Stimulated activated naive B cell treated with anti-CD40 and anti-IgM and Interleukin-4, amounts not matched to agents 10 μg/mL and 1 μg/mL and 100 μg/mL, for 72 hours (primary cell): Measurements from ENCODE around the gene CFAP20DC.
"Not testable (repeated sequence)": the region's sequence is repeated elsewhere in the genome, so short reads cannot be mapped to it uniquely, and the experiment has no call there.

Experiments used
- ATAC-seq, 2 donors: fragments of 150-1000 bp; cut with Tn5 transposase; replicated peaks; 2 replicates each; pipeline ENCODE4 v1.10.0; 2021; ENCODE audit warnings: moderate library complexity in 1 of 2
- DNase-seq: peaks from one replicate; pipeline ENCODE4 v3.0.0; 2021
- H3K27ac Mint-ChIP-seq: one replicate; pipeline ENCODE4 v1.8.0; 2022; ENCODE audit warnings: mild to moderate bottlenecking, mixed read lengths
- H3K27me3 Mint-ChIP-seq, 2 donors: one replicate each; pipeline ENCODE4 v1.8.0; 2022; ENCODE audit warnings: mixed read lengths in 2 of 2
- H3K36me3 Mint-ChIP-seq, 2 donors: one replicate each; pipeline ENCODE4 v1.8.0; 2022; ENCODE audit warnings: mixed read lengths in 2 of 2, mild to moderate bottlenecking in 1 of 2
- H3K4me1 Mint-ChIP-seq, 2 donors: one replicate each; pipeline ENCODE4 v1.8.0; 2022; ENCODE audit warnings: mixed read lengths in 2 of 2, mild to moderate bottlenecking in 1 of 2
- H3K4me3 Mint-ChIP-seq, 2 donors: one replicate each; pipeline ENCODE4 v1.8.0; 2022; ENCODE audit warnings: mild to moderate bottlenecking in 2 of 2, mixed read lengths in 2 of 2, moderate library complexity in 1 of 2
- H3K9me3 Mint-ChIP-seq, 2 donors: one replicate each; pipeline ENCODE4 v1.8.0; 2022; ENCODE audit warnings: mixed read lengths in 2 of 2, mild to moderate bottlenecking in 1 of 2

The CFAP20DC gene

DNA sequence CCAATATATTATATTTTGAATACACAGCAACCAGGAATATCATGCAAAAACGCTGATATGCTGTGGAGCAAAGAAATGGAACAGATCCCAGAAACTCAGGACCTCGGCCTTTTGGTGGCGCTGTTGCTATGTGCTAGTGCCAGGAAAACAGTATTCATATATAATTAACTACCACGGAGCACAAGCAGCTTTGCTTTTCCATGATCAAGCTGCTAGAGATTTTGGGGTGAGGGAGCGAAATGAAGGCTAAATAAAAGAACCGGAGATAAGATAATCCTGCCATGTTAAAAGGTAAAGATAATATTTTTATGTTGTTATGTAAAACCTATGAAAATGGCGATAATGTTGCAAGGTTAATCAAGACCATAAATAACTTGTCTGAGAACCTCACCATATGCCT lies 225.5 kb downstream of the CFAP20DC start:
- H3K36me3 Mint-ChIP-seq = no peaks in the 10 kb centered on the region
- H3K4me3 Mint-ChIP-seq = no peak overlapping the region
- peaks cover 2 to 6% of the 10 kb centered on the region in 2 donors for H3K4me1 Mint-ChIP-seq
- H3K27me3 Mint-ChIP-seq = no peaks in the 10 kb centered on the region
- peak; percentile 13 for DNase-seq
- no peak overlapping the region for H3K27ac Mint-ChIP-seq
- no peaks in the 10 kb centered on the region for H3K9me3 Mint-ChIP-seq
- ATAC-seq = peak in 1 of 2 donors; percentile 42

GRCh38 chr3:58806551-58807244 lies 243.1 kb downstream of the CFAP20DC start:
- not testable (repeated sequence) for H3K9me3 Mint-ChIP-seq, H3K36me3 Mint-ChIP-seq, DNase-seq, H3K4me1 Mint-ChIP-seq, ATAC-seq, H3K27ac Mint-ChIP-seq, H3K27me3 Mint-ChIP-seq, H3K4me3 Mint-ChIP-seq

DNA sequence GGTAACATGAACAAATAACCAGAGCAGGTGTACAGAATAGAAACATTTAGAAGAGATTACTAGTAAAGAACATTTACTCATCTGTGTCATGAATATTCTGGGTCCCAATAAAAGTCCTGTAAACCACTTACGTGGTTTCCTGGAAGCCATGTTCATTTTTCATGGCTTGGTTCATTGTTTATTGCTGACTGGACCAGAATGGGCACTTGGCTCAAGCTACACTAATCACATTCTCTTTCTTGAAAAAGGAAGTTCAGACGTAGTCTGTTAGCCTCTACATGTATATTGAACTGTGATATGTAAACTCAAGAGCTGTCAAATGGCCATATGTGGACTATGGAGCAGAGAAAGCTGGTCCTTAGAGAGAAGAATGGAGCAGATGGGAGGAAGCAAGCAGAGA lies 244.9 kb downstream of the CFAP20DC start:
- H3K36me3 Mint-ChIP-seq = no peaks in the 10 kb centered on the region
- no peak for DNase-seq
- peaks cover 4% of the 10 kb centered on the region in 2 donors for H3K9me3 Mint-ChIP-seq
- H3K4me3 Mint-ChIP-seq = no peak overlapping the region
- ATAC-seq = no peak
- no peak overlapping the region for H3K27ac Mint-ChIP-seq
- no peaks in the 10 kb centered on the region for H3K4me1 Mint-ChIP-seq
- no peaks in the 10 kb centered on the region for H3K27me3 Mint-ChIP-seq

- H3K27ac Mint-ChIP-seq = no peak overlapping the region
- H3K9me3 Mint-ChIP-seq = no peaks in the 10 kb centered on the region
- H3K4me1 Mint-ChIP-seq = no peaks in the 10 kb centered on the region
- DNase-seq (no peak), ATAC-seq (no peak)
- H3K4me3 Mint-ChIP-seq = no peak overlapping the region
- no peaks in the 10 kb centered on the region for H3K36me3 Mint-ChIP-seq
- no peaks in the 10 kb centered on the region for H3K27me3 Mint-ChIP-seq
Observed at GRCh38 chr3:58801541-58801940, 248.3 kb downstream of the CFAP20DC start.

DNA sequence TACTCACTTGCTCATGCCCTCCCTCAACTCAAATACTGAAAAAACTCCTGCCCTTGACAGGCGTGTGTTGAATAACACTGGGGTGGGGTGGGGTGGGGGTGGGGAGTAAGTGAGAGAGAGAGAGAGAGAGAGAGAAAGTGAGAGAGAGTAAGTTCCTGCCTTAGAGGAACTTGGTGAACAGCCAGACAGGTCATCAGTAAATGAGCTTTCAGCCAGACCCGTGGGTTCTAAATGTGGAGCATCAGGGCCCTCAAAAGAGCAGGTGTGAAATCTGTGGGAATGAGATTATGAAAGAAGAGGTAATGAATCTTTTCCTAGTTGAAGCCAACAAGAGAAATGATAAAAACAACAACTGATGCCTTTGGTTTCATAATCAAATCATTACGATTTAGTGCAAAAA lies 248.9 kb downstream of the CFAP20DC start:
- Mint-ChIP-seq H3K27me3 (no peaks in the 10 kb centered on the region), H3K9me3 (no peaks in the 10 kb centered on the region), H3K4me1 (no peaks in the 10 kb centered on the region), H3K36me3 (no peaks in the 10 kb centered on the region), H3K4me3 (no peak overlapping the region), H3K27ac (no peak overlapping the region)
- no peak for ATAC-seq
- no peak for DNase-seq

DNA sequence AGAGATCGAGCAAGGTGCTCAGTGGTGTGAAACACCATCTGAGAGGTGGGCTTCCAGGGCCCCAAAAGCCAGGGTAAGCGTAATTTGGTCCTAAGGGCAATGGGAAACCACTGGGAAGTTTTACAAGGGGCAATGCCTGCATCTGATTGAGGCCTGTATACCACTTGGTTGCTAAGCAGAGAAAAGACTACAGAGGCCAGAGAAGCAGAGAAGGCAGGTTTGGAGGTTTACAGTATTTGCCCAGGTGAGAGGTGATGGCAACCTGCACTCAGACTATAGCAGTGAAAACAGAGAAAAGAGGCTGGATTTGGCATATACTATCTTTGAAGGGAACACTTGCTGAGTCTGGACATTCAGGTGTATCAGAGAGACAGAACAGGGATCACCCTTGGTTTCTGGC lies 249.8 kb downstream of the CFAP20DC start:
- Mint-ChIP-seq H3K4me1 (no peaks in the 10 kb centered on the region), H3K27me3 (no peaks in the 10 kb centered on the region), H3K9me3 (no peaks in the 10 kb centered on the region), H3K36me3 (no peaks in the 10 kb centered on the region), H3K4me3 (no peak overlapping the region), H3K27ac (no peak overlapping the region)
- ATAC-seq (no peak), DNase-seq (no peak)

DNA sequence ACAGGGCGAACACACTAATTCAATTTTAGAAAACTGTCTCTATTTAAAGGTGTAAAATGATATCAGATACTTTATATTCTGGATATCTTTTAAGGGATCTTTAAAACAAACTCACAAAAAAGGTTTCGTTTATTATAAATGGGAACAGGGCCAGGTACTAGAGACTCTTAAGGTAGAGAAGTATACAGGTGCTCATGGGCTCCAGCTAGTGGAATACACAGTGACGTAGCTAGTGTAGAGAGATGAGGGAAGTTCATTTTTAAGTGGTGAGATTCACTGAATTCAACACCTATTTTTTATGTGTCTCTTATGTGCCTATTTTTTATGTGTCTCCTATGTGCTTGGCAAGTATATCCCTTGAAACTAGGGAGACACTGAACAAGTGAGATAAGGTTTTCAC lies 250.6 kb downstream of the CFAP20DC start:
- no peak overlapping the region for H3K4me3 Mint-ChIP-seq
- H3K27me3 Mint-ChIP-seq = no peaks in the 10 kb centered on the region
- DNase-seq (no peak), ATAC-seq (no peak)
- H3K4me1 Mint-ChIP-seq = no peaks in the 10 kb centered on the region
- no peaks in the 10 kb centered on the region for H3K36me3 Mint-ChIP-seq
- no peak overlapping the region for H3K27ac Mint-ChIP-seq
- H3K9me3 Mint-ChIP-seq = no peaks in the 10 kb centered on the region

DNA sequence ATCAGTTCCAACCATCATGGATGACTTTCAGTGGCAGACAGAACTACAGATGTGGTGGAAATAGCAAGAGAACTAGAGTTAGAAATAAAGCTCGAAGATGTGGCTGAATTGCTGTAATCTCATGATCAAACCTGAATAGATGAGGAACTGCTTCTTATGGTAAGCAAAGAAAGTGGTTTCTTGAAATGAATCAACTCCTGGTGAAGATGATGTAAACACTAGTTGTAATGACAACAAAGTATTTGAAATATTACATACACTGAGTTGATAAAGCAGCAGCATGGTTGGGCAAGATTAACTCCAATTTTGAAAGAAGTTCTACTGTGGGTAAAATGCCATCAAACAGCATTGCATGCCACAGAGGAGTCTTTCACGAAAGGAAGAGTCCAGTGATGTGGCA lies 251.5 kb downstream of the CFAP20DC start:
- H3K27ac Mint-ChIP-seq = no peak overlapping the region

GRCh38 chr3:58794750-58795149 lies 255.1 kb downstream of the CFAP20DC start:
- Mint-ChIP-seq H3K36me3 (no peaks in the 10 kb centered on the region), H3K4me3 (no peak overlapping the region), H3K27ac (no peak overlapping the region), H3K9me3 (peaks cover 0 to 2% of the 10 kb centered on the region in 2 donors), H3K4me1 (no peaks in the 10 kb centered on the region), H3K27me3 (no peaks in the 10 kb centered on the region)
- DNase-seq (no peak), ATAC-seq (no peak)

More for the DNA sequence above, 251.5 kb downstream of the CFAP20DC start:
- Mint-ChIP-seq H3K4me3 (no peak overlapping the region), H3K9me3 (no peaks in the 10 kb centered on the region), H3K4me1 (no peaks in the 10 kb centered on the region), H3K36me3 (no peaks in the 10 kb centered on the region), H3K27me3 (no peaks in the 10 kb centered on the region)
- no peak for DNase-seq
- peak; percentile 38 to 46 for ATAC-seq

DNA sequence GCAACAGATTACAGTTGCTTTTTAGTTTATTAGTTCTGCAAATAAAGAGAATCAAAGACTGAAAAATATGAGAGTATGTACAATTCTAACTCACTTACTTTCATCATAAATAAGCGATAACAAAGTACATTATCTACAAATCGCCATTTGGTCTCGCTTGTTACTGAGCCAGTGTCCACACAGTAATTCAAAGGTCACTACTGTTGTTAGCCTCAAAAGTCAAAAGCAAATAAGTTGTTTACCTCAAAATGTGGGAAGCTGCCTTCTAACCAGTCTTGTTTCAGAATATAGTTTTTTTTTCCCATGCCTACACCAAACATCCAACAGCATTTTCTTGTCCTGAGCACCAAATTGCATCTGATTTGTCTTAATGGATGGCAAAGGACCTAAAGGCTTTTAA lies 255.9 kb downstream of the CFAP20DC start:
- Mint-ChIP-seq H3K27me3 (no peaks in the 10 kb centered on the region), H3K27ac (no peak overlapping the region), H3K36me3 (no peaks in the 10 kb centered on the region), H3K9me3 (peaks cover 0 to 2% of the 10 kb centered on the region in 2 donors), H3K4me3 (no peak overlapping the region), H3K4me1 (no peaks in the 10 kb centered on the region)
- DNase-seq = no peak
- no peak for ATAC-seq

DNA sequence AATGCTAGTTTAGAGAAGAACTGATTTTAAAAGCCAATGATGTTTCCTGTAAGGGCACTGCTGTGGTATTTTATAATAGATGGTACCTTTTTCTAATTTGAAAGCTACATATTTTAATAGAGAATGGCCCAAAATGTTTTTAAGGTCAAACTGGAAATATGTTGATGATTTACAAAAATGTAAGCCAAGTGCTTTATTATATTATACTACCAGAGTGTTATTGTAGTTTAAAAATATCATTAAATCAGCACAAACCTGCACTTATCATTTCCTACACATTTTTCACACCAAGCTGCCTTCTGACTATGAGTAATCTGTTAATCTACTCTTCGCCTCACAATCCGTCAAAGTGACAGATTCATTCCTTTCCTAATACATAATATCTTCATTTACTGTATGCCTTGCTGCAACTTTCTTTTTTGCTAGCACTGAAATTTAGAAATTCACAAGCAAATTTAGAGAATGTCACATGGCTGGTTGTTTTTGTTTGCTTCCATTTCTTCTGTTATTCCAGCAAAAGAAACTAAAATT lies 256.8 kb downstream of the CFAP20DC start:
- Mint-ChIP-seq H3K4me3 (no peak overlapping the region), H3K36me3 (no peaks in the 10 kb centered on the region)
- DNase-seq = no peak

GRCh38 chr3:58789385-58789784 lies 260.4 kb downstream of the CFAP20DC start:
- Mint-ChIP-seq H3K27me3 (no peaks in the 10 kb centered on the region), H3K4me3 (no peak overlapping the region), H3K27ac (no peak overlapping the region), H3K9me3 (peaks cover 0 to 3% of the 10 kb centered on the region in 2 donors), H3K4me1 (peaks cover 0 to 2% of the 10 kb centered on the region in 2 donors), H3K36me3 (no peaks in the 10 kb centered on the region)
- ATAC-seq (no peak), DNase-seq (no peak)

More for the DNA sequence above, 256.8 kb downstream of the CFAP20DC start:
- no peak for ATAC-seq
- Mint-ChIP-seq H3K27me3 (no peaks in the 10 kb centered on the region), H3K27ac (no peak overlapping the region), H3K9me3 (peaks cover 0 to 2% of the 10 kb centered on the region in 2 donors), H3K4me1 (no peaks in the 10 kb centered on the region)

DNA sequence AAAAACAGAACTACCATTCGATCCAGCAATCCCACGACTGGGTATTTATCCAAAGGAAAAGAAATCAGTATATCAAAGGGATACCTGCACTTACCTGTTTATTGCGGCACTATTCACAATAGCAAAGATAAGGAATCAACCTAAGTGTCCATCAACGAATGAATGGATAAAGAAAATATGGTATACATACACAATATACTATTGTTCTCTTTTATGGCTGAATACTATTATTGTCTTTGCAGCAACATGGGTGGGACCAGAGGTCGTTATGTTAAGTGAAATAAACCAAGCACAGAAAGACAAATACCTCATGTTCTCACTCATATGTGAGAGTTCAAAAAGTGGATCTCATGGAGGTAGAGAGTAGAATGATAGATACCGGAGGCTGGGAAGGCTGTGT lies 264.9 kb downstream of the CFAP20DC start:
- peaks cover 0 to 2% of the 10 kb centered on the region in 2 donors for H3K4me1 Mint-ChIP-seq
- no peak for DNase-seq

GRCh38 chr3:58784425-58784824 lies 265.4 kb downstream of the CFAP20DC start:
- Mint-ChIP-seq H3K27me3 (peaks cover 0 to 6% of the 10 kb centered on the region in 2 donors), H3K9me3 (peaks cover 17 to 19% of the 10 kb centered on the region in 2 donors), H3K27ac (no peak overlapping the region), H3K36me3 (peaks cover 0 to 4% of the 10 kb centered on the region in 2 donors), H3K4me1 (peaks cover 0 to 2% of the 10 kb centered on the region in 2 donors), H3K4me3 (no peak overlapping the region)
- ATAC-seq = no peak
- no peak for DNase-seq

More for the DNA sequence above, 264.9 kb downstream of the CFAP20DC start:
- Mint-ChIP-seq H3K9me3 (peaks cover 13 to 16% of the 10 kb centered on the region in 2 donors), H3K36me3 (peaks cover 0 to 4% of the 10 kb centered on the region in 2 donors), H3K27ac (no peak overlapping the region), H3K4me3 (no peak overlapping the region), H3K27me3 (peaks cover 0 to 6% of the 10 kb centered on the region in 2 donors)
- no peak for ATAC-seq

- ATAC-seq (no peak), DNase-seq (no peak)
- Mint-ChIP-seq H3K4me1 (peaks cover 0 to 2% of the 10 kb centered on the region in 2 donors), H3K27me3 (peaks cover 0 to 6% of the 10 kb centered on the region in 2 donors), H3K9me3 (peaks cover 22 to 25% of the 10 kb centered on the region in 2 donors), H3K4me3 (no peak overlapping the region), H3K27ac (no peak overlapping the region), H3K36me3 (peaks cover 0 to 4% of the 10 kb centered on the region in 2 donors)
Observed at GRCh38 chr3:58783845-58784244, 266.0 kb downstream of the CFAP20DC start.
